RWPE2 (cell line): ENCODE data around the gene SULF2.

Experiments used
- ATAC-seq: fragments of 200-7000 bp; cut with Tn5 transposase; 3 replicates; pipeline ENCODE4 v1.9.1; 2021; ENCODE audit warnings: low read depth
- DNase-seq: peaks from one replicate; pipeline ENCODE4 v3.0.0-alpha.2; 2020; ENCODE audit warnings: low spot score
- H3K27ac ChIP-seq: fragments of 450-650 bp; 2 replicates; pipeline ENCODE4 v1.5.1; 2017; ENCODE audit warnings: mild to moderate bottlenecking; ENCODE audit not compliant: poor library complexity, severe bottlenecking
- H3K27me3 ChIP-seq: fragments of 250-450 bp; sonication (Bioruptor Pico); 2 replicates; pipeline ENCODE4 v1.5.1; 2021; ENCODE audit warnings: mild to moderate bottlenecking, moderate library complexity; ENCODE audit not compliant: insufficient read depth, poor library complexity, severe bottlenecking
- H3K36me3 ChIP-seq: fragments of 250-450 bp; sonication (Bioruptor Pico); 2 replicates; pipeline ENCODE4 v1.5.1; 2020; ENCODE audit warnings: low read depth, mild to moderate bottlenecking, moderate library complexity
- H3K4me1 ChIP-seq: fragments of 250-450 bp; sonication (Bioruptor Pico); 2 replicates; pipeline ENCODE4 v1.5.1; 2021; ENCODE audit warnings: mild to moderate bottlenecking, moderate library complexity; ENCODE audit not compliant: insufficient read depth, poor library complexity, severe bottlenecking
- H3K4me3 ChIP-seq: fragments of 250-450 bp; sonication (Bioruptor Pico); 2 replicates; pipeline ENCODE4 v1.5.1; 2021; ENCODE audit warnings: mild to moderate bottlenecking, moderate library complexity; ENCODE audit not compliant: severe bottlenecking
- H3K9me3 ChIP-seq: fragments of 250-450 bp; sonication (Bioruptor Pico); 2 replicates; pipeline ENCODE4 v1.5.1; 2021; ENCODE audit warnings: mild to moderate bottlenecking, moderate library complexity; ENCODE audit not compliant: severe bottlenecking
- CTCF ChIP-seq: fragments of 450-650 bp; IDR thresholded peaks from one replicate; pipeline ENCODE4 v1.5.1; 2017; ENCODE audit warnings: mild to moderate bottlenecking, moderate library complexity; ENCODE audit not compliant: poor library complexity, severe bottlenecking

SULF2 gene

GRCh38 chr20:47706345-47706744 lies 78.9 kb downstream of the SULF2 start:
- no peak for DNase-seq
- no peak for TF ChIP-seq CTCF

GRCh38 chr20:47705497-47705856 lies 79.8 kb downstream of the SULF2 start:
- peaks cover 41% of the 10 kb centered on the region for H3K36me3 ChIP-seq
- ATAC-seq (0 out of 3 replicates have a peak, but pooled peaks have one; percentile 8), DNase-seq (no peak)
- H3K4me3 ChIP-seq, result no peak overlapping the region
- H3K9me3 ChIP-seq, result no peaks in the 10 kb centered on the region
- no peak overlapping the region for H3K27ac ChIP-seq
- no peak for TF ChIP-seq CTCF
- no peaks in the 10 kb centered on the region for H3K27me3 ChIP-seq
- peaks cover 5% of the 10 kb centered on the region for H3K4me1 ChIP-seq

More at GRCh38 chr20:47706345-47706744, 78.9 kb downstream of the SULF2 start:
- Histone ChIP-seq H3K4me3 (no peak overlapping the region), H3K27ac (no peak overlapping the region), H3K4me1 (peaks cover 5% of the 10 kb centered on the region), H3K27me3 (no peaks in the 10 kb centered on the region), H3K9me3 (no peaks in the 10 kb centered on the region), H3K36me3 (peaks cover 32% of the 10 kb centered on the region)
- no peak for ATAC-seq

DNA sequence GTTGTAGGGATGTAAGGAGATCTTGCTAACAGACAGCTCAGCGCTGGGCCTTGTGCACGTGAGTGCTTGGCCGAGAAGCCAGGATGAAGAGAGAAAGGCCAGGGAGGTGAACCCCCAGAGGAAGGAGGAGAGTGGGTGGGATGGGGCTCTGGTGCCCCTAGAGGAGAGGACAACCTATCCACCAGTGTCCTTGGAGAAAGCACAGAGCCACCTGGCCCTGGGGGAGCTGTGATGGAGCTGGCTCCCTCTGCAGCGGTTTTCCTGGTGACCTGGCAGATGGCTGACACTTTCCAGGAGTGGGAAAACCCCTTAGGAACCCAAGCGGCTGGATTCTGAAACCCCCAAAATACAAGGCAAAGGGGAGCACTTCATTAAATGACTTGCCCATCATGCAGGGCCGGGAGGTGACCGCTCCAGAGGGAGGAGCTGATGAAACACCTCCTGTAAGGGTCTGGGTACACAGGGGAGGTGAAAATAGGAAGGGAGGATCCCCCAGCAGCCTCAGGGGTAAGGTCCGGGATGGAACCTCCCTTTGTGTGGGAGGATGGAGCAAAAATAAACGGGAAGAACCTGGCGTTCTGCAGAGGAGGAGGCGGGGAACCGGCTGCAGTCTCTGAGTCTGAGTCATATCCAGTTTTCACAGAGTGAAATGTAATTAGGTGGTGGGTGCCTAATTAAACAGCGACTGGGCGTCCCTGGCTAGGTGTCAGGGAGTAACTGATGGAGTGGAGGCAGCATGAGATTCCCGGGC lies 80.4 kb downstream of the SULF2 start:
- Histone ChIP-seq H3K9me3 (no peaks in the 10 kb centered on the region), H3K4me1 (peaks cover 5% of the 10 kb centered on the region), H3K4me3 (no peak overlapping the region), H3K27ac (no peak overlapping the region), H3K36me3 (peaks cover 47% of the 10 kb centered on the region), H3K27me3 (no peaks in the 10 kb centered on the region)
- TF ChIP-seq CTCF, result no peak
- peak; percentile 57 for ATAC-seq
- no peak for DNase-seq

DNA sequence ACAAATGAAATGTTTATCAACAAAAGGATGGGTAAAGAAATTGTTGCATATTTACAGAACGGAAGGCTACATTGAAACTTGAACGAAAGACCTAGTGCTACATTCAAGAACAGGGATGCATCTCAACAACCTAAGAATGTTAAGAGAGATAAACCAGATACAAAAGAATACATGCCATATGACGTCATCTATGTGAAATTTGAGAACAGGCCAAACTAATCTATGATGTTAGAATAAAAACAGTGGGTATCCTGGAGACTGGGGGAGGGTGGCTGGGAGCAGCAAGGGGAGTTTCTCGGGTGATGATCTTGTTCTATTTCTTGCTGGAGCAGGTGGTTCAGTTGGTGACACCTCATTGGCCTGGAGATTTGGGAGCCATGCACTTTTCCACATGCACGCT lies 81.5 kb downstream of the SULF2 start:
- Histone ChIP-seq H3K27ac (no peak overlapping the region), H3K9me3 (no peaks in the 10 kb centered on the region), H3K4me3 (no peak overlapping the region), H3K27me3 (no peaks in the 10 kb centered on the region), H3K4me1 (peaks cover 5% of the 10 kb centered on the region), H3K36me3 (peaks cover 51% of the 10 kb centered on the region)
- ATAC-seq, result no peak
- TF ChIP-seq CTCF, result no peak
- DNase-seq, result no peak

GRCh38 chr20:47701612-47702011 lies 83.7 kb downstream of the SULF2 start:
- Histone ChIP-seq H3K36me3 (peaks cover 68% of the 10 kb centered on the region), H3K27ac (no peak overlapping the region), H3K27me3 (no peaks in the 10 kb centered on the region), H3K4me1 (peaks cover 5% of the 10 kb centered on the region), H3K4me3 (no peak overlapping the region), H3K9me3 (no peaks in the 10 kb centered on the region)
- ATAC-seq (no peak), DNase-seq (no peak)
- TF ChIP-seq CTCF, result no peak
